RKO (cell line): ENCODE measurements around the gene LSM7.
"Not testable (repeated sequence)": the region's sequence is repeated elsewhere in the genome, so short reads cannot be mapped to it uniquely, and the experiment has no call there.

ENCODE experiments used
- DNase-seq: peaks from one replicate; pipeline ENCODE4 v3.0.0-alpha.2; 2016; ENCODE audit warnings: low spot score

The LSM7 gene

DNA sequence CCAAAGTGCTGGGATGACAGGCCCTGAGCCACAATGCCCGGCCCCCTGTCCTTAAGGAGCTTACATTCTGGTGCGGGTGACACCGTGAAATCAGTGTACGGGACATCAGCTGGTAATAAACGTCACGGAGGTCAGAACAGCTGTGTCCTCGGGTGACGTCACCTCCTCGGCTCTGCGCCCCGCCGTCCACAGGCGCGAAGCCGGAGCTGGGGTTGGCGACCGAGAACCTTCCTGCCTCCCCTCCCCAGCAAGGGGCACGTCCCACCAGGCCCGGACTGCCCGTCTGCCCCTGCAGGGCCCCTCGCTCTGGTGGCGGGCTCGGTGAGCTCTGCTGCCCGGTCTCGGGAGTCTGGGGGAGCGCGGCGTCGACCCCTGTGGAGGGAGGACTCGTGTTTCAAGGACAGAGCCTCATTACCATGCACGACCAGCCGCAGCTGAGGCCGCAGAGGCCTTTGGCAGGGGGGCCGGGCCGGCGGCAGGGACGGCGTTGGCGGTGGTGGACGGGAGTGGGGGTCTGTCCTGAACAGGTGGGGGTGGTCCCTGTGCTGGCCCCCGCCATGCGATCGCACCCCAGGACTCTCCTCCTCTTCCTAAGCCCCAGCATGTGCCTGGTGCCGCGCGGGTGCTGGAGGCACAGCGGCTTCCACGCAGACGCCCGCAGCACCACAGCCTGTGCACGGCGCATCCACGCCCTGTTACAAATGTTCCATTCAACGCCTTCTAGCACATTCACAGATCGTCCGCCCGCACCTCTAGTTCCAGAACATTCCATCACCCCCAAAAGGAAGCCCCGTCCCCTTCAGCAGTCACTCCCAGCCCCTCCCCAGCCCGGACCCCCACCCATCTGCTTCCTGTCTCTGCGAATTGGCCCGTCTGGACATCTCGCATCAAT, 25.8 kb downstream of the LSM7 start:
- DNase-seq: no peak

DNA sequence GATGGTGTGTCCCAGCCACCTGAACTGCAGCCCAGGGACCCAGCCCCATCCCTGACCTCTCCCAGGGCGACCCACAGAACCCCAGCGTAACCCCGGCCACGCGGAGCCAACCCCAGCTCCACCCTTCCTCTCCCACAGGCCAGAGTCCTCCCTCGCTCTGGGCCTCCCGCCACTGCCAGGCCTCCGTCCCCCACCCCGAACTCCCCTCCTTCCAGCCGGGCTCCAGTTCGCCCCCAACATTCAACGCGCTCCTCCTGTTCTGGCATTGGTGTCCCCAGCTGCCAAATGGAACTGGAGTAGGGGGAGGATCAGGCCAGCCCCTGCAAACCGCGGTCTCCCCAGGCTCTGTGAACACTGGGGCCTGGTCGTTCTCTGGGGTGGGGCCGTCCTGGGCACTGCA, 27.9 kb downstream of the LSM7 start:
- DNase-seq: no peak

DNA sequence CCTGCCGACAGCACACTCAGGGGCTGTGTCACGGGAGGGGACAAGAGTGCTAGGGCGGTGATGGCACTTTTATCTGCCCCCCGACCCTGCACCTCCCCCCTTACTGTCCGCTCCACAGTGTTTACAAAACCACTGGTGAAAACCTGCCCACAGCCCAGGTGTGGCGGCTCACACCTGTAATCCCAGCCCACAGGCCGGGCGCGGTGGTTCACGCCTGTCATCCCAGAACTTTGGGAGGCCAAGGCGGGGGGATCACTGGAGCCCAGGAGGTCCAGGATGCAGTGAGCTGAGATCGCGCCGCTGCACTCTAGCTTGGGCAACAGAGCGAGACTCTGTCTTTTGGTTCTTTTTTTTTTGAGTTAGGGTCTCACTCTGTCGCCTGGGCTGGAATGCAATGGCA, 32.2 kb downstream of the LSM7 start:
- no peak for DNase-seq

DNA sequence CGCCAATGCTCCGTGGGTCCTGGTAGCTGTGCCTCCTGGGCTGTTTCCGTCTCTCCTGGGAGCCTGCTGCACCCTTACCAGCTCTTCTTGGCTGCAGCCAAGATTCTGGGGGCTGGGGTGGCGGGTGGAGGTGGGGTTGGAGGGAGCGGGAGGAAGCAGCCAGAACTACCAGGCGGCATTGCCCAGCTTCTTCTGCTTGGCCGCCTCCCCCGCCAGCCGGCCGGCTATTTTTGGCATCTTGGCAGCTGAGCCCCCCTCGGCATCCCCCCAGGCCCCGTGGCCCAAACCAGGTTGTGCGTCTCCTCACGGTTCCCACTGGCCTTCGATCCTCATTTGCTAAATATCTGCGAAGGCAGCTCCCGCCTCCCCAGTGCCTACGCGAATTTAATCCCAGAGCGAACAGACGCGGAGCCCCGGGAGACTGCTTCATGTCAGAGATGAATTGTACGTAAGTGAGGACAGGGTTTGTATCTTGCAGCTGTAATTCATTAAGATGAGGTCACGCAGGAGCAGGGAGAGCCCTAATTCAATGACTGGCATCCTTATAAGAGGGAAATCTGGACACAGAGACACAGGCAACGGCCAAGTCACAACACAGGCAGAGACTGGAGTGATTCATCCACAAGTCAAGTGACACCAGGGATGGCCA, 33.6 kb downstream of the LSM7 start:
- DNase-seq: no peak

DNA sequence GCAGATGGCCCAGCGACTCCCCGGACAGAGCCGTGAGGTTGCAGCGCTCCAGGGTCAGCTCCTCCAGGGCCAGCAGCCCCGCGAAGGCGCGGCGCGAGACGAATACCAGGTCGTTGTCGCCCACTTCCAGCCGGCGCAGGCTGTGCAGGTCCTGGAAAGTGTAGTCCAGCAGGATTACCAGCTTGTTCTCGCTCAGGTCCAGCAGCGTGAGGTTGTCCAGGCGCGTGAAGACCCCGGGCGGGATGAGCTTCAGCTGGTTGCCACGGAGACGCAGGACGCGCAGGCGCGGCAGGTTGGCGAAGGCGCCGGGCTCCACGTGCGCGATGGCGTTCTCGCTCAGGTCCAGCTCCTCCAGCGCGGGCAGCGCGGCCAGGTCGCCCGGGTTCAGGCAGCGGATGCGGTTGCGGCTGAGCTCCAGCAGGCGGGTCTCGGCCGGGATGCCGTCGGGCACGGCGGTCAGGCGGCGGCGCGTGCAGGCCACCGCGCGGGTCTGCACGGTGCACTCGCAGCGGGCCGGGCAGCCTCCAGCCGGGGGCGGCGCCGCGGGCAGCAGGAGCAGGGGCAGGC, 37.1 kb downstream of the LSM7 start:
- no peak for DNase-seq

DNA sequence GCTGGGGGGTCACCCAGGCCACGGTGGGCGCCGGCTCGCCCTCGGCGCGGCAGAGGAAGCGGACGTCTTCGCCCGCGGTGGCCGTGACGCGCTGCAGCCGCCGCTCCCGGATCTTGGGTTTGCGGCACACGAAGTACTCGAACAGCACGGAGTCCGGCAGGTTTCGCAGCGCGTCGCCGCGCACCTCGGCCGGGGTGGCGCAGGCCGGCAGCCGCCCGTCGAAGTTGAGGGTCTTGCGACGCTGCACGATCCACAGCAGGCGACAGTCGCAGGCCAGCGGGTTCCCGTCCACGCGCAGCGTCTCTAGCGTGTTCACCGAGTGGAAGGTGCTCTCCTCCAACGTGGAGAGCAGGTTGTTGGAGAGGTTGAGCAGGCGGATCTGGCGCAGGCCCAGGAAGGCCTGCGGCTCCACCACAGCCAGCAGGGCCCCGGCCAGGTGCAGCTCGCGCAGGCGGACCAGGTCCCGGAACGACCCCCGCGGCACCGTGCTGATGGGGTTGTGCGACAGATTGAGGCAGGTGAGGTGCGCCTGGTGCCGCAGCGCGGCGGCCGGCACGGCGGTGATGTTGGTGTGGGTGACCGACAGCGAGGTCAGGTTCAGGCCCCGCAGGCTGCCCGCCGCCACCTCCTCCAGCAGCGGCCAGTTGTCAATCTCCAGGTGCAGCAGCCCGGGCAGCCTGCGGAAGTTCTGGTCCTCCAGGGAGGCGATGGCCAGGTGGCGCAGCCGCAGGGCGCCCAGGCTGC, 37.8 kb downstream of the LSM7 start:
- no peak for DNase-seq

DNA sequence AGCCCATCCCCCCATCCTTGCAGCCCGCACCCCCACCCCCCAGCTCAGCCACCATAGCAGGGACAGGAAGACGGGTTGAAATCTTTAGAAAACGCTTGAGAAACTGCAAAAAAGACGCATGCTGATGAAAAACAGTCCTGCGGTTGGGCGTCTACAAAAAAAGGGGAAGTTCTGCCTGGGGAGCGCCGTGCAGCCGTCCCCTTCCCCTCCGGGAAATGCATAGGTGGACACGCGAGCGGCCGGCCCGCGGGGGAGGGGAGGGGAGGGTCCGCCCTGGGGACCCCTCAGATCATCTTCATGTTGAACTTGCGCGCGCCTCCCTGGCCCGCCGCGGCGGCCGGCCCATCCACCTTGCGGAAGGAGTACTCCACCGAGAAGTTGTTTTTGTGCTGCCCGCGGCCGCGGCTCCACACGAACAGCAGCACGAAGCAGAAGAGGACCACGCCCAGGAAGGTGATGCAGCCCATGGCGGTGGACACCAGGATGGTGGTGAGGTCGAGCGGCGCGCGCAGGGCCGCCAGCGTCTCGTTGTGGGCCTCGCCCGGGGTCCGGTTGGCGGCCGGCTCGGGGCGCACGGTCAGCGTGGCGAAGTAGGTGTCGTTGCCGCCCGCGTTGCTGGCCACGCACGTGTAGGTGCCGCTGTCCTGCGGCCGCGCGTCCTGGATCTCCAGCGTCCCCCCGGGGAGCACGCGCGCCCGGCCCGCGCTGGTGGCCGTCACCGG, 38.5 kb downstream of the LSM7 start:
- DNase-seq: no peak

DNA sequence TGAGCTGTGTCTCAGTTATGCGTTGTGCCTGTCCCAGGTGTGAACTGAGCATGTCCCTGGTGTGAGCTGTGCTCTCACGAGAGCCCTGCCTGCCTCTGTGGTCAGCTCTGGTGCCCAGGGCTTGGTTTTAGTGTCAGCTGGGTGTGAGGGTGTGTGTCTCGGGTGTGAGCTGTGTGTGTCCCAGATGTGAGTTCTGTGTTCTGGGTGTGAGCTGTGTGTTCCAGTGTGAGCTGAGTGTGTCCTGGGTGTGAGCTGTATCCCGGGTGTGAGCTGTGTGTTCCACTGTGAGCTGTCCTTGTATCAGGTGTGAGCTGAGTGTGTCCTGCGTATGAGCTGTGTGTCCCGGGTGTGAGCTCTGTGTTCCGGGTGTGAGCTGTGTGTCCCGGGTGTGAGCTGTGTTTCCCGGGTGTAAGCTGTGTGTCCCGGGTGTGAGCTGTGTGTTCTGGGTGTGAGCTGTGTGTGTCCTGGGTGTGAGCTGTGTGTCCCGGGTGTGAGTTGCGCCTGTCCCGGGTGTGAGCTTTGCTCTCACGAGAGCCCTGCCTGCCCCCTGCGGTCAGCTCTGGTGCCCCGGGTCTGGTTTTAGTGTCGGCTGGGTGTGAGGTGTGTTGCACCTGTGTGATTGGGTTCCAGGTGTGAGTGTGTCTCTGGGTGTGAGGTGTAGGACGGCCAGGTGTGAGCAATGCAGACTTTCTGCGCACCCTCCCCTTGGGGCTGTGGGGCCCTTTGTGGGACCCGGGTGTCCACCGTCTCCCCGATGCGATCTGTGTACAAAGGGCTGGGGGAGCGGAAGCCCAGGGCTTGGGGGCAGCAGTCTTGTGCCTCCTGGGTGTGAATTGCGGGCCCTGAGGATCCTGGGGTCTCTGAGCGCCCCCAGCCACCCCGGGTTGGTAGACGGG, 39.3 kb downstream of the LSM7 start:
- no peak for DNase-seq

DNA sequence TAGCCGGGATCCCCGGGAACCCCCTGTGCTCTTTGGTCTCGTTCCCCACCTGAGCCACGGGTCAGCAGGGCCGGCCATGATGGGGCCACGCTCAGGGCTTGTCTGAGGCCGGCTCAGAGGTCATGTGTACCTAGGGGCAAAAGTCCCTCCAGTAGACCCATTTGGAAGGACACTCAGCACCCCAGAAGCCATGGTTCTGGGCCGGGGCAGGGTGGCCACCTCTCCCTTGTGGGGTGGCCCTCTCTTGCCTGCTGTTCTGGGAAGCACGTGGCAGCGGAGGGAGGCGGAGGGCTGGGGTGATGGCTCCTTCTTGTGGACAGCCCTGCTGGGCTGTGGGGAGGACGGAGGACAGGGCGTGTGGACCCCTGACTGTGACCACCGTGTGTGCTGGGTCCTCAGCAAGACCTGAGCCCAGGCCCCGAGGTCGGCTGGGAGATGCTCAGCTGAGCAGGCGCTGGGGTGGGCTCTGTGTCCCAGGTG, 40.0 kb downstream of the LSM7 start:
- no peak for DNase-seq

DNA sequence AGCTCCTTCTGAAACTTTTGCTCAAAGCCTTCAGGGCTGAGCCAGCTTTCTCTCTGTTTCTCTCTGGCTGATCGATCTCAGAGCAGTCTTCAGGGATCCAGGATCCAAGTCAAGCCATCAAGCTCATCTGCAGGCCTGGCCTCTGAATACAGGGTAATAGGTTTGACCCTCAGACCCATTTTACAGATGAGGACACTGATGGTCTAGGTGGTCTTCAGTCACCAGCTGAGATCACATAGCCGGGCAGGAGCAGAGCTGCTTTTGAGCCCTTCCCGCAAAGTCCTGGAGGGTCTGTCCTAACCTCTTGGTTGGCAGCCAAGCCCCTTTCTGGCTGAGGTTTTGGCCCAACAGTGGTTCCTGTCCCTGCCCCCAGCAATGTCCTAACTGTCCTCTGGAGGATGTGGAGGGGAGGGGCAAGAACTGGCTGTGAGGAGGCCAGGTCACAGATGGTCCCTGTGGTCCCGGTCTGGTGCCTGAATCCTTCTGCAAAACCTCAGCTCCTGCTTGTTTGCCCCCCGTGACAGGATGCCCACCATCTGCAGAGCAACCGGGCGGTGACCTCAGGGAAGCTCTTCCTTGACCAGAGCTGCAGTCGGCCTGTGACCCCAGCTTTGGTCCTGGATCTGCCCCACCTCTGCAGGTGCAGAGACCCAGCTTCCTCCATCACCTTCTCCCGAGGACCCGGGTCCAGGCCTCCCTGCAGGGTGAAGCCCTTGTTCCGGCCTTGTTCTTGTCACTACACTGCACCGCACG, 40.6 kb downstream of the LSM7 start:
- DNase-seq: no peak

DNA sequence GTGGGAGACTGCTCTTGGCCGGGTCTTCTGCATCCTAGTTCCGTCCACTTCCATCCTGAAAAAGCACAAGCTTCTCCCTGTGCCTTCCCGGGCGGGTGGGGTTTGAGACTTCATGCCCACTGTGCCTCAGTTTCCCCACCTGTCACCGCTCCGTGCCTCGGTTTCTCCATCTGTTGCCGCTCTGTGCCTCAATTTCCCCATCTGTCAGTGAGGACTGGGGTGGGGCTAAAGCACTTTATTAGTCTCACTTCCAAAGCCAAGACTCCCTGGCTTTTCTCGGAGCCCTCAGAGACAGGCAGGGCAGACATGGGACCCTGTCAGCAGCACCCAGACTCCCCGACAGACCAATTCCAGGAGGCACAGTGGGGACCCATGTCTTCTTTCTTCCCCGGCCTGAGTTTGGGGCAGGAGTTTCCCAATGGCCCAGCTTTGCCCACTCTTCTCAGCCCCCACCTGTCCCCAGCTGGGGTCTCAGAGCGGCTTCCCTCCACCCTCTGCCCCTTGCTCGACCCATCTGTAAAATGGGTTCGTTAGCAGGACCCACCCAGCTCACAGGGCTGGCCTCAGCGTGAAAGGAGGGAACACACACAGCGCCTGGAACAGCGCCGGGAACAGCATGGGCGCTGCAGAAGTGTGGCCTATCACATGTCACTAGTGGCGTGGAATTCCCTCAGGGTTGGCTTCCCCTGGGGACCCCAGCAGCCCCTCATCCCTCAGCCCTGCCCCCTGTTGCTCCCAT, 41.8 kb downstream of the LSM7 start:
- DNase-seq: no peak

DNA sequence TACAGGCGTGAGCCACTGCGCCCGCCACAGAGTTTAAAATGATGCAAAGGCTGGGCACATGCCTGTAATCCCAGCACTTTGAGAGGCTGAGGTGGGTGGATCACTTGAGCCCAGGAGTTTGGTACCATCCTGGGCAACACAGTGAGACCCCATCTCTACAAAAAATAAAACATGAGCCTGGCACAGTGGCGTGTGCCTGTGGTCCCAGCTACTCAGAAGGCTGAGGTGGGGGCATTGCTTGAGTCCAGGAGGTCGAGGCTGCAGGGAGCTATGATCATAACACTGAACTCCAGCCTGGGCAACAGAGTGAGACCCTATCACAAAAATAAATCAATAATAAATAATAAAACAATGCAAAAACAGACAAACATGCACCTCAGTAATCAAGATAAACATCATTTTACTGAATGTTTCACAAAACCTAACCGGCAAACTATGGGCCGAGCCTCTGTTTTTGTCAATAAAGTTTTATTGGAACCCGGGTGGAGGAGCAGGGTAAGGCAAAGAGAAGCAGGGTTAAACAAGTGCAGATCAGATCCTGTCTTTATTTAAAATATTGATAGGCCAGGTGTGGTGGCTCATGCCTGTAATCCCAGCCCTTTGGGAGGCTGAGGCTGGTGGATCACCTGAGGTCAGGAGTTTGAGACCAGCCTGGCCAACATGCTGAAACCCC, 44.4 kb downstream of the LSM7 start:
- no peak for DNase-seq

DNA sequence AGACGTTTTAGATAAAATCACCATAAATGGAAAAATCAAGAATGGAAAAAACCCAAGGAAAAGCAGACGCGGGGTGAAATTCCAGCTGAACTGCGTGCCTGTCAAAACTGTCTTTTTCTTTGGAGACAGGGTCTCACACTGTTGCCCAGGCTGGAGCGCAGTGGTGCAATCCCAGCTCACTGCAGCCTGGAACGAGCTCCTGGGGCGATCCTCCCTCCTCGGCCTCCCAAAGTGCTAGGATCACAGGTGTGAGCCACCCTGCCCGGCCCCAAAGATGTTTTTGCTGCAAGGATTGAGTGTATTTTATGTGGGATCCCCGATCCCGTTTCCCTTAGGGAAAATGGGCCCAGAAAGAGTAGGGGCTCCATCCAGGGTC, 45.5 kb downstream of the LSM7 start:
- no peak for DNase-seq

DNA sequence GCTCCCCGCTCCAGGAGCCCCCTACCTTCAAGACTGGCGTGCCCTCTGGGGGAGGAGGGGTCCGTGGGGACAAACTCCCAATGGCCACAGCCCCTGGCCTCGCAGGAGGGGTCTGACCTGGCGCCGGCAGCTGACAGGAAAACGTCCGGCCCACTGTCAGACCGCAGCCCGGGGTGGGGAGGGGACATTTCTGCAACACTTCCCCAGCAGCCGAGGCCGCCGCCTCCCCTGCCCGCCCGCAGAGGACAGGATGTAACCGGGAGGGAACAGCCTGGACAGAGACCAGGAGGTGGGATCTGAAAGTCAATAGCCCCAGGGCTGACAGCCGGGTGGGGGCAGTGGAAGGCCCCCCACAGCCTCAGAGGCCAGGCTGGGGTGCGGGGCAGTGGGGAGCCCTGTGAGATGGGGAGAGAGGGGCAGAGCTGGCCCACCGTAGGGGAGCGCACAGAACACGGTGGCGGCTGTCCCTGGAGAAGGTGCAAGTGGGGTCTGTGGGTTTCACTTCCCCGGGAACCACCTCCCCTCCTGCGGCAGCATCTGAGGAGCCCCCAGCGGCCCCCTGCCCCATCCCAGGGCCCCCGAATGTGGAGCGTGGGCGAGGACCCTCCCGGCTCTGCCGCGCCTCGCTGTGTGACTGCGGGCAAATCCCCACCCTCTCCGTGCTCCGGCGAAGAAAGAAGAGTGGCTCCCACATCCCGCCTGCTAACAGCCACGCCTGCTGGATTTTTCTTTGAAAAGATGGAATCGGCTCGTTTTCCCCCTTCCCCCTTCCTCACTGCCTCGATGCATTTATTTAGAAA, 46.1 kb downstream of the LSM7 start, which contains the start of gene PEAK3:
Gene PEAK3, minus strand, starts transcription at position 114 of the 800 bp plus-strand sequence. CDS start 1,244 bp downstream, outside the sequence.
- no peak for DNase-seq

DNA sequence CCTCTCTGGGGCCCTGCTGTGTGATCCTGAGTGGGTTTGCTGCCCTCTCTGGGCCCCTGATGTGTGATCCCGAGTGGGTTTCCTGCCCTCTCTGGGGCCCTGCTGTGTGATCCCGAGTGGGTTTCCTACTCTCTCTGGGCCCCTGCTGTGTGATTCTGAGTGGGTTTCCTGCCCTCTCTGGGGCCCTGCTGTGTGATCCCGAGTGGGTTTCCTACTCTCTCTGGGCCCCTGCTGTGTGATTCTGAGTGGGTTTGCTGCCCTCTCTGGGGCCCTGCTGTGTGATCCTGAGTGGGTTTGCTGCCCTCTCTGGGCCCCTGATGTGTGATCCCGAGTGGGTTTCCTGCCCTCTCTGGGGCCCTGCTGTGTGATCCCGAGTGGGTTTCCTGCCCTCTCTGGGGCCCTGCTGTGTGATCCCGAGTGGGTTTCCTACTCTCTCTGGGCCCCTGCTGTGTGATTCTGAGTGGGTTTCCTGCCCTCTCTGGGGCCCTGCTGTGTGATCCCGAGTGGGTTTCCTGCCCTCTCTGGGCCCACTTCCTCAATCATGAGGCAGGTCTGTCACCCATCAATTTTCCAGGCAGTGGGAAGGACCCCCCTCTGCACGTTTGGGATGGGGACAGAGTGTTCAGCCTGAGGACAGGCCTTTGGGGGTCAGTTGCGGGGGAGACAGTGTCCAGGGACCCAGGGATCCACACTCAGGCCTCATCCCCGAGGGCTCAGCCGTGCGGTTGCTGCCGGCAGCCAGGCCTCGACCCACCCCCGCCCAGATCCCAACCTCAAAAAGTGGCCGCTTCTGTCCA, 46.9 kb downstream of the LSM7 start:
- DNase-seq: not testable (repeated sequence)

DNA sequence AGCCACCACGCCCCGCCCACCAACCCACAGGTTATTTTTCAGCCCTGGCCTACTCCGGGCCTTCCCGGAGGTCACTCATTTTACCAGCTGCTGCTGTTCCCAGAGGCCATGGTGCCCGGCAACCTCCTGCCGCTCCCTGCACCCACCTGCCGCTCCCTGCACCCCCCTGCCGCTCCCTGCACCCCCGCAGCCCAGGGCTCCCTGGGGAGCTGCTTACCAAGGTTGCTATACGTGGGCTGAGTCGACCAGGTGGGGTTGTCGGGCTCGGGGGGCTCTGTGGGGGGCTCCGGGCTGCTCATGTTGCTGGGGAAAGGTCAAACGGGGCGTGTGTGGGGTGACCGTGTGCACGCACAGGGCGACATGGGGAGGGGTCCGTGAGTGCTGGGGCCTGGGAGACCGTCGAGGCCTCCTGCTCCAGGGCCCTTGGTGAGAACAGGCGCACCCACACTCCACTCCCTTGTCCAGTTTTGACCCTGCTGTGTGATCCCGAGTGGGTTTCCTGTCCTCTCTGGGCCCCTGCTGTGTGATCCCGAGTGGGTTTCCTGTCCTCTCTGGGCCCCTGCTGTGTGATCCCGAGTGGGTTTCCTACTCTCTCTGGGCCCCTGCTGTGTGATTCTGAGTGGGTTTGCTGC, 47.6 kb downstream of the LSM7 start:
- no peak for DNase-seq
